ENCODE data around the gene SVOPL.

DNA sequence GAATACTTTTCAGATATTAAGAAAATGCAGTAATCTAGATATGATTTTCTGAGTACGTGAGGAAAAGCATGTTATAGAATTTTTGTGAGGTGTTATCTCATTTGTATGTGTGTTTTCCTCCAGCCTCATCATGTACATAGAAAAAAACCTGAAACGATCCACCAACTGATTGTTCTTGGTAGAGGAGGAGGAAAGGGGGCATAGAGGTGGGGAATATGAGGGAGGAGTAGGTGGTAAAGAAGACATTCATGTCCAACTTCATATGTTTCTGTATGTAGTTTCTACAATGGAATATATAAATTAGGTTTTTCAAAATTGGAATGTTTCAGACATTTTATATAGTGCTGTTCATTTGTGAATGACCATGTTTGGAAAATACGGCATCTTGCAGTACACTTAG is 131.7 kb downstream of the SVOPL start:
- TF ChIP-seq, protein P1, sequence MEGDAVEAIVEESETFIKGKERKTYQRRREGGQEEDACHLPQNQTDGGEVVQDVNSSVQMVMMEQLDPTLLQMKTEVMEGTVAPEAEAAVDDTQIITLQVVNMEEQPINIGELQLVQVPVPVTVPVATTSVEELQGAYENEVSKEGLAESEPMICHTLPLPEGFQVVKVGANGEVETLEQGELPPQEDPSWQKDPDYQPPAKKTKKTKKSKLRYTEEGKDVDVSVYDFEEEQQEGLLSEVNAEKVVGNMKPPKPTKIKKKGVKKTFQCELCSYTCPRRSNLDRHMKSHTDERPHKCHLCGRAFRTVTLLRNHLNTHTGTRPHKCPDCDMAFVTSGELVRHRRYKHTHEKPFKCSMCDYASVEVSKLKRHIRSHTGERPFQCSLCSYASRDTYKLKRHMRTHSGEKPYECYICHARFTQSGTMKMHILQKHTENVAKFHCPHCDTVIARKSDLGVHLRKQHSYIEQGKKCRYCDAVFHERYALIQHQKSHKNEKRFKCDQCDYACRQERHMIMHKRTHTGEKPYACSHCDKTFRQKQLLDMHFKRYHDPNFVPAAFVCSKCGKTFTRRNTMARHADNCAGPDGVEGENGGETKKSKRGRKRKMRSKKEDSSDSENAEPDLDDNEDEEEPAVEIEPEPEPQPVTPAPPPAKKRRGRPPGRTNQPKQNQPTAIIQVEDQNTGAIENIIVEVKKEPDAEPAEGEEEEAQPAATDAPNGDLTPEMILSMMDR (IDR thresholded peaks at IDR 0.05), result no peak
- no peak for TF ChIP-seq POLR2A (IDR thresholded peaks at IDR 0.05)

Measured in uterus (tissue), 2 donors.